ENCODE results near the gene CENPB.
A peak's percentile ranks its signal among the peaks of the same experiment; 100 is the strongest.

CENPB gene

GRCh38 chr20:3800256-3800877, 13.8 kb upstream of the CENPB start:
- peaks cover 53% of the 10 kb centered on the region for H3K4me1 Mint-ChIP-seq
- H3K36me3 Mint-ChIP-seq (ENCODE audit: low read depth) = peaks cover 25% of the 10 kb centered on the region
- H3K27ac Mint-ChIP-seq = peak overlapping the region; percentile 69
- peak overlapping the region; percentile 12 for H3K4me3 Mint-ChIP-seq
- peaks cover 7% of the 10 kb centered on the region for H3K27me3 Mint-ChIP-seq (ENCODE audit: low read depth, poor library complexity)
- TF ChIP-seq CTCF (IDR thresholded peaks at IDR 0.05) = no peak
- no peak for DNase-seq
- no peaks in the 10 kb centered on the region for H3K9me3 Mint-ChIP-seq

- Mint-ChIP-seq H3K27me3 (ENCODE audit: low read depth, poor library complexity) (peaks cover 11% of the 10 kb centered on the region), H3K9me3 (no peaks in the 10 kb centered on the region), H3K36me3 (ENCODE audit: low read depth) (peaks cover 15% of the 10 kb centered on the region), H3K27ac (no peak overlapping the region), H3K4me1 (peaks cover 52% of the 10 kb centered on the region), H3K4me3 (peak overlapping the region; percentile 23)
- no peak for DNase-seq
- no peak for TF ChIP-seq CTCF (IDR thresholded peaks at IDR 0.05)
Measured at GRCh38 chr20:3798908-3799248, 12.3 kb upstream of the CENPB start.

- H3K4me1 Mint-ChIP-seq = peaks cover 52% of the 10 kb centered on the region
Measured at GRCh38 chr20:3798373-3798768, 11.8 kb upstream of the CENPB start.

GRCh38 chr20:3797592-3798372, 11.2 kb upstream of the CENPB start:
- no peak for TF ChIP-seq CTCF (IDR thresholded peaks at IDR 0.05)
- Mint-ChIP-seq H3K27me3 (ENCODE audit: low read depth, poor library complexity) (peaks cover 8% of the 10 kb centered on the region), H3K4me1 (peaks cover 52% of the 10 kb centered on the region), H3K9me3 (no peaks in the 10 kb centered on the region), H3K4me3 (peak overlapping the region; percentile 88), H3K36me3 (ENCODE audit: low read depth) (peaks cover 5% of the 10 kb centered on the region), H3K27ac (peak overlapping the region; percentile 74)
- no peak for DNase-seq

More at GRCh38 chr20:3798373-3798768, 11.8 kb upstream of the CENPB start:
- Mint-ChIP-seq H3K27me3 (ENCODE audit: low read depth, poor library complexity) (peaks cover 11% of the 10 kb centered on the region), H3K4me3 (peak overlapping the region; percentile 88), H3K27ac (no peak overlapping the region), H3K36me3 (ENCODE audit: low read depth) (peaks cover 10% of the 10 kb centered on the region), H3K9me3 (no peaks in the 10 kb centered on the region)
- no peak for DNase-seq
- TF ChIP-seq CTCF (IDR thresholded peaks at IDR 0.05) = no peak

- peak overlapping the region; percentile 74 for H3K27ac Mint-ChIP-seq
- H3K27me3 Mint-ChIP-seq (ENCODE audit: low read depth, poor library complexity) = peaks cover 13% of the 10 kb centered on the region
- peak overlapping the region; percentile 88 for H3K4me3 Mint-ChIP-seq
- no peaks in the 10 kb centered on the region for H3K36me3 Mint-ChIP-seq (ENCODE audit: low read depth)
- TF ChIP-seq CTCF (IDR thresholded peaks at IDR 0.05) = no peak
- H3K9me3 Mint-ChIP-seq = no peaks in the 10 kb centered on the region
- DNase-seq = no peak
- H3K4me1 Mint-ChIP-seq = peaks cover 47% of the 10 kb centered on the region
Measured at GRCh38 chr20:3797226-3797545, 10.6 kb upstream of the CENPB start.
